Subcutaneous abdominal adipose tissue (tissue), 5 donors: ENCODE measurements around the gene AP2M1.

Experiments used
- H3K27ac ChIP-seq: one replicate; pipeline ENCODE4 v1.7.0; 2013; ENCODE audit warnings: low read depth, mild to moderate bottlenecking, inconsistent platforms, low read length, moderate library complexity
- H3K27me3 ChIP-seq, 5 donors: one replicate each; pipeline ENCODE4 v1.7.0; 2013; ENCODE audit warnings: low read length in 5 of 5, inconsistent platforms in 1 of 5; ENCODE audit not compliant: control insufficient read depth in 5 of 5, insufficient read depth in 4 of 5
- H3K36me3 ChIP-seq, 5 donors: one replicate each; pipeline ENCODE4 v1.7.0; 2013; ENCODE audit warnings: low read length in 5 of 5; ENCODE audit not compliant: control insufficient read depth in 5 of 5, insufficient read depth in 5 of 5
- H3K4me1 ChIP-seq, 5 donors: one replicate each; pipeline ENCODE4 v1.7.0; 2013; ENCODE audit warnings: low read length in 5 of 5, mild to moderate bottlenecking in 3 of 5, moderate library complexity in 1 of 5; ENCODE audit not compliant: control insufficient read depth in 5 of 5, insufficient read depth in 5 of 5
- H3K4me3 ChIP-seq, 5 donors: one replicate each; pipeline ENCODE4 v1.7.0; 2013; ENCODE audit warnings: low read length in 5 of 5, low read depth in 1 of 5
- H3K9ac ChIP-seq, 5 donors: one replicate each; pipeline ENCODE4 v1.7.0; 2013; ENCODE audit warnings: low read length in 5 of 5, mild to moderate bottlenecking in 4 of 5, moderate library complexity in 3 of 5
- H3K9me3 ChIP-seq, 5 donors: one replicate each; pipeline ENCODE4 v1.7.0; 2013; ENCODE audit warnings: low read length in 5 of 5; ENCODE audit not compliant: control insufficient read depth in 5 of 5
- donor health status: healthy.
- donor health status: healthy.
- donor health status: healthy.
- donor health status: healthy.
- donor health status: healthy.

AP2M1 gene

DNA sequence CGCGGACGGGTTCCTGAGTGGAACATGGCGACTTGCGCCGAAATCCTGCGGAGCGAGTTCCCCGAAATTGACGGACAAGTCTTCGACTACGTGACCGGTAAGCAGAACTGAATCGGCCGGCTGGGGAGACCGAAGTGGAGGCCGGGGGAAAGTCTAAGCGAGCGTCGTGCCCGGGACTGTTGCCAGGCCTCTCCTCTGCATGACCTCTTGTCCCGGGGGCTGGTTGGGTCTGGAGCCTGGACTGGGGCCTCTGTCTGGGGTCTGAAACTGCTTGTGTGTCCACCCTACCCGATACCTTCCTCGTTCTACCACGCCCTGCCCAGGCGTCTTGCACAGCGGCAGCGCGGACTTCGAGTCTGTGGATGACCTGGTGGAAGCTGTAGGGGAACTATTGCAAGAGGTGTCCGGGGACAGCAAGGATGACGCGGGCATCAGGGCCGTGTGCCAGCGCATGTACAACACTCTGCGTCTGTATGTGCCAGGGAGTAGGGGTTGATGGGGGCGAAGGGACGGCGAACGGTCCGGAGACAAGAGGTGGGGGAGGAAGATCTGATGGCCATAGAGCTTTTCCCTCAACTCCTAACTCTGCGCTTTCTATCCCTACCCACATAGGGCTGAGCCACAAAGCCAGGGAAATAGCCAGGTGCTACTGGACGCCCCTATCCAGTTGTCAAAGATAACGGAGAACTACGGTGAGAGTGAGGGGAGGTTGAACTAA, 11.7 kb downstream of the AP2M1 start, which contains the start of gene ABCF3:
ABCF3 (plus strand) TSS at position 16 of the 718 bp plus-strand sequence; CDS start at position 25, 9 bp downstream.
- Histone ChIP-seq H3K9ac (peak within 1 kb of the TSS; percentile 71 to 94 (median 78)), H3K27ac (peak within 1 kb of the TSS; percentile 97), H3K4me3 (peak within 1 kb of the TSS; percentile 83 to 96 (median 93)), H3K4me1 (peaks cover 3 to 38% (median 24%) of the 10 kb centered on the region in 5 donors), H3K36me3 (peaks cover 19 to 72% (median 62%) of the 10 kb centered on the region in 5 donors), H3K9me3 (no peaks in the 10 kb centered on the region), H3K27me3 (no peaks in the 10 kb centered on the region)

DNA sequence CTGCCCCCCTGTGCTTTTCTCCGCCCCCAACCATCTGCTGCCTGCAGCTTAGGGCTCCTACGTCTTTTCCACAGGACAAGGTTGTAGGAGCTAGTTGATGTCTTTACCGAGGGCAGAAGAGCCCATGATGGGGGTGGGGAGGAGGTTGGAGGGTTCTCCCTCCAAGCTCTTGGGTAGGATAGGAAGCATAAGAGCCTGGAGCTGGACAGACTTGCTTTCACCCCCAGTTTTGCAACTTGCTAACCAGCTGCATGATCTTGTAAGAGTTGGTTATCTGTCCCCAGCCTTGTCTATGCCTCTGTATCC, 12.2 kb downstream of the AP2M1 start:
- H3K27me3 ChIP-seq, result no peaks in the 10 kb centered on the region
- H3K9ac ChIP-seq, result peak overlapping the region; percentile 71 to 94 (median 76)
- H3K4me1 ChIP-seq, result peaks cover 3 to 38% (median 24%) of the 10 kb centered on the region in 5 donors
- peaks cover 21 to 72% (median 61%) of the 10 kb centered on the region in 5 donors for H3K36me3 ChIP-seq
- H3K27ac ChIP-seq, result peak overlapping the region; percentile 72
- H3K4me3 ChIP-seq, result peak overlapping the region; percentile 83 to 96 (median 93)
- H3K9me3 ChIP-seq, result no peaks in the 10 kb centered on the region

DNA sequence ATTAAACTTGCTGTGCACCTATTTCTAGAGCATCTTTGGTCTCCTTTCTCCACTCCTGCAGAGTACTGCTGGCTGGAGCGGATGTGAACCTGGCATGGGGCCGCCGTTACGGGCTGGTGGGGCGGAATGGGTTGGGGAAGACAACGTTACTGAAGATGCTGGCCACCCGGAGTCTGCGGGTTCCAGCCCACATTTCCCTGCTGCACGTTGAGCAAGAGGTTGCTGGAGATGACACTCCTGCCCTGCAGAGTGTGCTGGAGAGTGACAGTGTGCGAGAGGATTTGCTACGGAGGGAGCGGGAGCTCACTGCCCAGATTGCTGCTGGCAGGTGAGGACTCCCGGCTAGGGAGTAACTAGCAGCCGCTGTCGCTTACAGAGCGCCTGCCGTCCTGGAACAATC, 13.4 kb downstream of the AP2M1 start:
- Histone ChIP-seq H3K4me1 (peaks cover 3 to 38% (median 24%) of the 10 kb centered on the region in 5 donors), H3K9ac (no peak overlapping the region), H3K27ac (no peak overlapping the region), H3K9me3 (no peaks in the 10 kb centered on the region), H3K36me3 (peaks cover 18 to 72% (median 60%) of the 10 kb centered on the region in 5 donors), H3K27me3 (no peaks in the 10 kb centered on the region), H3K4me3 (no peak overlapping the region)

DNA sequence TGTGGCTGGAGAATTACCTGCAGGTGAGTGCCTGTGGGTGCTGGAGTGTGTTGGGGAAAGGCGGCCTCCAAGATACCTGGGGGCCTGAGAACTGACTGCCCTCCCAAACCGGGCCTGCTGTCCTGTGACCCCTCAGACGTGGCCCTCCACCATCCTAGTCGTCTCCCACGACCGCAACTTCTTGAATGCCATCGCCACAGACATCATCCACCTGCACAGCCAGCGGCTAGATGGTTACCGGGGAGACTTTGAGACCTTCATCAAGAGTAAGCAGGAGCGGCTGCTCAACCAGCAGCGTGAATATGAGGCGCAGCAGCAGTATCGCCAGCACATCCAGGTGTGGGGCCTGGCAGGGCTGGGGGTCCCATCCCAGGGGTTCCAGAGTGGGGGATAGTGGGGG, 14.8 kb downstream of the AP2M1 start:
- H3K27me3 ChIP-seq, result no peaks in the 10 kb centered on the region
- peaks cover 18 to 72% (median 62%) of the 10 kb centered on the region in 5 donors for H3K36me3 ChIP-seq
- peaks cover 3 to 38% (median 24%) of the 10 kb centered on the region in 5 donors for H3K4me1 ChIP-seq
- no peaks in the 10 kb centered on the region for H3K9me3 ChIP-seq
- no peak overlapping the region for H3K4me3 ChIP-seq
- H3K9ac ChIP-seq, result no peak overlapping the region
- H3K27ac ChIP-seq, result no peak overlapping the region

DNA sequence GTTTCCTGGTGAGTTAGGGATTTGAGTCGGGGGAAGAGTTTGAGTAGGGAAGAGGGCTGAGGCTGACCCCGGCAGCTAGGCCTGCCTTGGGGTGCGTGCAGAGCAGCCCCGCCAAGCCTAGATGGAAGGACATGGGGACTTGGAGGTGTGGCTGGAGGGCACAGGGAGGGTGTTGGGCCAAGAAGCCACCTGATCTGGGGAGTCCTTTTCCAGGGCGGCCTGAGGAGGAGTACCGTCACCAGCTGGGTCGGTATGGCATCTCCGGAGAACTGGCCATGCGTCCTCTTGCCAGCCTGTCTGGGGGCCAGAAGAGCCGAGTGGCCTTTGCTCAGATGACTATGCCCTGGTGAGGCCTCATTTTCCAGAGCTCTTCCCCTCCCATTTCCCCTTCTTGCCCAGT, 18.2 kb downstream of the AP2M1 start:
- H3K9me3 ChIP-seq, result no peaks in the 10 kb centered on the region
- H3K4me1 ChIP-seq, result peaks cover 0 to 10% (median 3%) of the 10 kb centered on the region in 5 donors
- H3K4me3 ChIP-seq, result no peak overlapping the region
- no peaks in the 10 kb centered on the region for H3K27me3 ChIP-seq
- no peak overlapping the region for H3K9ac ChIP-seq
- no peak overlapping the region for H3K27ac ChIP-seq
- H3K36me3 ChIP-seq, result peaks cover 18 to 87% (median 83%) of the 10 kb centered on the region in 5 donors

DNA sequence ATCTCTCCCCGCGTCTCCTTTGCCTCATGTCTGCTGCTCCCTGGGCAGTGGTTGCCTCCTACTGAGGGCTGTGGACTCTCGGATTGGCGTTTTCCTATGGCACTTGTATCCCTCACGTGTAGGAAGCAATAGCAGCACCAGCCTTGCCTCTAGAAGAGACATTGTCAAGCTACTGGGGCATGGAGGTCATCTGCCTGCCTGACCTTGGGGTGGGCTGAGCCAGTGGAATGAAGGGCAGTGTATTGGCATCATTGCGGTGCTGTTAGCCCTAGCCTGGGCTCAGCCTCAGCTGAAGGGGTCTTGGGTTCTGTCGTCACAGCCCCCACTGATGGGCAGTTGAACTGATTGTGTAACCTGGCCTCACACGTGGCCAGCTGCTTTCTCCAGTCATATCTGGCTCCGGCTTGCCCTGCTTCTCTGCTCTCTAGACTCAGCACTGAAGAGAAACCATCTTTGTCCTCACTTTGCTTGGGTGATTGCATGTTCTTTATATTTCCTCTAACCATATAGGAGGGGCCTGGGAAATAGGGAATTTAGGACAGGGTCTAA, 19.4 kb downstream of the AP2M1 start:
- Histone ChIP-seq H3K9me3 (no peaks in the 10 kb centered on the region), H3K36me3 (peaks cover 18 to 76% (median 72%) of the 10 kb centered on the region in 5 donors), H3K4me1 (no peaks in the 10 kb centered on the region), H3K27ac (no peak overlapping the region), H3K4me3 (no peak overlapping the region), H3K27me3 (no peaks in the 10 kb centered on the region), H3K9ac (no peak overlapping the region)

DNA sequence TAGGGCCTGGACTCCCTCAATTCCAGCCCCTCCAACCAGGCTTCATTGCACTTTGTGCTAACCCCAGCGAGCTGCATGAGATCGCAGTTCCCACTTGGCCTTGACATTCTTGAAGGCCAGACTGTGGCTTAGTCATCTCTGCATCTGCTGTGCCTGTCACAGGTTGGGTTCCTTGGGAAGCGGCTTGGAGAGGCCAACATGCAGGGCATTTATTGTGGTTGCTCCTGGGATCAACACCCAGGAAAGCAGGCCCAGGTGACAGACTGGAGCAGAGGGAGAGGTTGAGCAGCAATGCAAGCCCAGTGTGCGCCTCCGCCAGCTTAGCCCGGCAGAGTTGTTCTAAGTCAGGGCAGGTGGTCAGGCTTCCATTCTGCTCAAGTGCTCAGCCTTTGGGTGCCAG, 21.9 kb downstream of the AP2M1 start:
- H3K36me3 ChIP-seq, result peaks cover 5 to 51% (median 48%) of the 10 kb centered on the region in 5 donors
- H3K9ac ChIP-seq, result no peak overlapping the region
- no peaks in the 10 kb centered on the region for H3K4me1 ChIP-seq
- H3K27me3 ChIP-seq, result no peaks in the 10 kb centered on the region
- no peaks in the 10 kb centered on the region for H3K9me3 ChIP-seq
- H3K4me3 ChIP-seq, result no peak overlapping the region
- H3K27ac ChIP-seq, result no peak overlapping the region

DNA sequence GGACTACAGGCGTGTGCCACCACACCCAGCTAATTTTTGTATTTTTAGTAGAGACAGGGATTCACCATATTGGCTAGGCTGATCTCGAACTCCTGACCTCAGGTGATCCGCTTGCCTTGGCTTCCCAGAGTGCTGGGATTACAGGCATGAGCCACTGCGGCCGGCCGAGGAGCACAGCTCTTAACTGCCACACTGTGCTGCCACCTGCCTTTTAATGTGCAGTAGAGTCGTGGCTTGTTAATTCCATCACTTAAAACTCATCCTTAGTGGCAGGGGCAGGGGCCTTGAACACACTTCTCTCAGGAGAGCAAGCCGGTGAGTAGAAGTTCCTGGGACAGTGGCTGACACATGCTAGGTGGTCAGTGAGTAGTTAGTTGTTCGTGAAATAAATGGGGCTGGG, 23.9 kb downstream of the AP2M1 start:
- Histone ChIP-seq H3K36me3 (peaks cover 0 to 31% (median 30%) of the 10 kb centered on the region in 5 donors), H3K9me3 (no peaks in the 10 kb centered on the region), H3K4me3 (no peak overlapping the region), H3K4me1 (no peaks in the 10 kb centered on the region), H3K9ac (no peak overlapping the region), H3K27ac (no peak overlapping the region), H3K27me3 (peaks cover 0 to under 1% (median 0%) of the 10 kb centered on the region in 5 donors)

DNA sequence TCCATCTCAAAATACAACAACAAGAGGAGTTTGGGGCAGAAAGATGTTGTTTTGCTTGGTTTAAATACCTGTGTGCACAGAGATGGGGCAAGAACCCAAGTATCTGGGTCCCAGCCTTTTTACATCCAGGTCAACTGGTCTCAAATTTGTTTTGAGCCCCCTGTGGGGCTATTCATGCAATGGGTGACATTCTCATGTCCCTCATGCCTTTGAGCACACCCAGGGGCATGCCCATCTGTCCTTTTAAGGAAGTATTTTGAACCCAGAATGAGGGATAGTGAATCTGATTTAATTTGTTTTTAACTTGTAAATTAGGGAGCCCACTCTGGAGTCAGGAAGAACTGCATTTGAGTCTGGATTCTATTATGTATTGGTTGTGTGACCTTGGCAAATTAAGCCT, 26.2 kb downstream of the AP2M1 start:
- Histone ChIP-seq H3K27ac (no peak overlapping the region), H3K4me1 (no peaks in the 10 kb centered on the region), H3K27me3 (peaks cover 0 to 3% (median 0%) of the 10 kb centered on the region in 5 donors), H3K4me3 (no peak overlapping the region), H3K9ac (no peak overlapping the region), H3K9me3 (no peaks in the 10 kb centered on the region), H3K36me3 (peaks cover 0 to 9% (median 8%) of the 10 kb centered on the region in 5 donors)

DNA sequence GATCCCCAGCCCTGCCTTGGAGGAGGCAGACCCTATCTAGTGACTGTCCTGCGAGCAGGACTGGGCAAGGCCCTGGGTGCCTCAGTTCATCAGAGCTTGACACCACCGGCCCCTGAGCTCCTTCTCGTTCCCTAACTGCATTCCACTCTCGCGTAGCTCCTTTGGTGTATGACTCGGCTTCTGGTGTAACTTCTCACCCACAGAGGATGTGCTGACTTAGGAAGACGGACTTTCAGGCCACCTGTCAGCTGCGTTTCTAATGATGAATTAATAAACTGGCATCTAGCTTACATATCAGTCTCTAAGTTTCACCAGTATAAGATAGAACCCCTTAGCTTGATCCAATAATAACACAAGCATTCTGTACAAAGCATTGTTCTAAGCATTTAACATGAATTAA, 28.9 kb downstream of the AP2M1 start:
- Histone ChIP-seq H3K9me3 (no peaks in the 10 kb centered on the region), H3K27ac (no peak overlapping the region), H3K4me1 (no peaks in the 10 kb centered on the region), H3K4me3 (no peak overlapping the region), H3K27me3 (peaks cover 0 to 8% (median 2%) of the 10 kb centered on the region in 5 donors), H3K9ac (no peak overlapping the region), H3K36me3 (no peaks in the 10 kb centered on the region)
